ENCODE results near the gene ATG5.

Gene ATG5

DNA sequence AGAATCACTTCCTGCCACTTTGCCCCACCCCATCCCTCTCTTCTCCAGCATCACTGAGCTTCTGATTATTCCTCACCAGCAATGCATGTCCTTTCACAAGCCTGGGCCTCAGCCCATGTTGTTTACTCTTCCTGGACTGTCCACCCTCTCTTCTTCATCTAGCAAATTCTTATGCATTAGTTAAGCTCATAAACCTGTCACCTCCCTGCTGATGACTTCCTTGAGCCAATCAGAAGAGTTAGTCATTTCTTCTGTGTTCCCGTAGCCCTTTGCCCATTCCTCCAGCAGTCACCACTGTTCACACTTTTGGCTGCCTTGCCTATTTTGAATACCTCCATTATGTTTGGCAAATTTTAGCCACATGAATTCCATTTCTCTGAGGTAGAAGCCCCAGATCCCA, 30.8 kb upstream of the ATG5 start:
- Histone ChIP-seq H3K27ac (ENCODE audit: insufficient read depth, low read length, poor library complexity, severe bottlenecking) (no peak overlapping the region), H3K36me3 (ENCODE audit: control insufficient read depth, insufficient read depth, low read length) (no peaks in the 10 kb centered on the region), H3K4me3 (ENCODE audit: insufficient read depth, low read depth, low read length, poor library complexity, severe bottlenecking) (no peak overlapping the region), H3K27me3 (replicated peaks; ENCODE audit: control insufficient read depth, insufficient read depth, low read length, poor library complexity, severe bottlenecking) (peaks cover 6% of the 10 kb centered on the region), H3K9me3 (ENCODE audit: control insufficient read depth, low read length) (no peaks in the 10 kb centered on the region), H3K4me1 (ENCODE audit: control insufficient read depth, insufficient read depth, low read length, poor library complexity, severe bottlenecking) (peaks cover 11% of the 10 kb centered on the region)
- DNase-seq: no peak

DNA sequence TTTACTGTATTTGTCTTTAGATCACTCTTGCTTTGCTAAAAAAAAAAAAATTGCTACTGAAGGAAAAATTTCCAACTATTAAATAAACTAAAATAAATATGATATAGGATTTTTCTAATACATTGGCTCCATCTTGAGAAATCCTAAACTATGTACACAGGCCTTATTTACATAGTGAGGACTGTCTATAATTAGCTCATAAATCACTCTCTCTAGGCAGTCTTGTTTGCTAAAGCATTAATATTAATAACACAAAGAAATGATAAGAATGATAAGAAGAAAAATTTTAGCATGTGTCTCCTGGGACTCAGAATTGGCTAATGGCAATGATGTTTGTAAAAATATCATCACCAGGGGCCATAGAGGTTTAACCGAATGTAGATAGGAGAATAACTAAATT, 21.7 kb upstream of the ATG5 start:
- no peak overlapping the region for H3K4me3 ChIP-seq (ENCODE audit: insufficient read depth, low read depth, low read length, poor library complexity, severe bottlenecking)
- no peak overlapping the region for H3K27ac ChIP-seq (ENCODE audit: insufficient read depth, low read length, poor library complexity, severe bottlenecking)
- no peaks in the 10 kb centered on the region for H3K36me3 ChIP-seq (ENCODE audit: control insufficient read depth, insufficient read depth, low read length)

DNA sequence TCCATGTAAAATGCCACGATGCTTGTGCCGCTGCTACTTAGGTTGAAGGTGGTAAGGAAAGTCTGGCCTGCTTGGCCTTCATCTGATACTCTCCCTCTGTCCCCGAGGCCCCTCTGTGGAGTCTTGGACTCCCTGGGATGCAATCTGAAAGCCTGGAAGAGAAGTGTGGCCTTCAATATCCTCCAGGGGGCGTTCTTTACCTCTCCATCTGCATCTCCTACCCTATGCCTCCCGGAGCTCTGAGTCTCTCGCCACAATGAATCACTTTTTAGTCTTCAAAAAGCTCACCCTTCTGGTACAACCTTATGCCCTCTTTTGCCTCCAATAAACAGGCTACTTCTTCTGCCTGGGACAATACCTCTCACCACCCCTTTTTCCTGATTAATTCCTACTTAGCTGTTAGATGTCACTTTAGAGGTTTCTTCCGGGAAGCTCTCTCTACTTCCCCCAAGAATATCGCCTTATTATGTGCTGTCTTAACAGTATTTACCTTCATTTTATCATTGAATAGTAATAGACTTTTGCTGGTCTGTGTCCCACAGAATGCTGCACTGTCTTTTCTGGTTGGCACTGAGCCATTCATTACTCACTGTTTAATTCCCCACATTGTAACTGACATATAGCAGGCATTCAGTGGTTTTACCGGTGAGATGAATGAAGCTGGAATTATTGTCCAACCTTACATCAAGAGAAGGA, 13.9 kb upstream of the ATG5 start:
- no peak overlapping the region for H3K27ac ChIP-seq (ENCODE audit: insufficient read depth, low read length, poor library complexity, severe bottlenecking)

More for the DNA sequence above, 21.7 kb upstream of the ATG5 start:
- Histone ChIP-seq H3K9me3 (ENCODE audit: control insufficient read depth, low read length) (no peaks in the 10 kb centered on the region), H3K4me1 (ENCODE audit: control insufficient read depth, insufficient read depth, low read length, poor library complexity, severe bottlenecking) (no peaks in the 10 kb centered on the region), H3K27me3 (replicated peaks; ENCODE audit: control insufficient read depth, insufficient read depth, low read length, poor library complexity, severe bottlenecking) (no peaks in the 10 kb centered on the region)
- no peak for DNase-seq

DNA sequence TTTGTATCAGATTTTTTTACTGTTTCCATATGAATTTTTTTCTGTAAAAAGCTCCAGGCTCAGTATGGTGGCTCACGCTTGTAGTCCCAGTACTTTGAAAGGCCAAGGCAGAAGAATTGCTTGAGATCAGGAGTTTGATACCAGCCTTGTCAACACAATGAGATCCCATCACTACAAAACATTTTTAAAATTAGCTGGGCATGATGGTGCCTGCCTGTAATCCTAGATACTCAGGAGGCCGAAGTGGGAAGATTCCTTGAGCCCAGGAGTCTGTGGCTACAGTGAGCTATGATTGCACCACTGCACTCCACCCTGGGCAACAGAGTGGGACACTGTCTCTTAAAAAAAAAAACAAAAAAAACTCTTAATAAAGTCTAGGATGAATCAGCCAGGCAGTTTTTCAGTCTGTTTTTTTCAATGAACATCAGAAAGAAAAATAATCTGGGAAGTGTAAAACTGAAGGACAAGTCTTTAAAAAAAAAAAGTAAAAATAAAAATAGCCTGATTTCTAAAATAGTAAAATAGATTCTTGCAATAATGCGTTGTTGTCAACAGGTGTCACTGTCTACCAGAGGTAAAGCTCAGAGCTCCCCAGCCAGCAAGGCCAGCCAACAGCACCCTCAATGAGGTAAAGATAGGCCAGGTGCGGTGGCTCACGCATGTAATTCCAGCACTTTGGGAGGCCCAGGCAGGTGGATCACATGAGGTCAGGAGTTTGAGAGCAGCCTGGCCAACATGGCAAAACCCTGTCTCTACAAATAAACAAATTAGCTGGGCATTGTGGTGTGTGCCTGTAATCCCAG, 9.3 kb upstream of the ATG5 start:
- DNase-seq: peak; percentile 19 to 46 (median 22)
- no peak overlapping the region for H3K4me3 ChIP-seq (ENCODE audit: insufficient read depth, low read depth, low read length, poor library complexity, severe bottlenecking)
- H3K27me3 ChIP-seq (replicated peaks; ENCODE audit: control insufficient read depth, insufficient read depth, low read length, poor library complexity, severe bottlenecking): no peaks in the 10 kb centered on the region
- H3K9me3 ChIP-seq (ENCODE audit: control insufficient read depth, low read length): no peaks in the 10 kb centered on the region
- H3K36me3 ChIP-seq (ENCODE audit: control insufficient read depth, insufficient read depth, low read length): no peaks in the 10 kb centered on the region
- no peak overlapping the region for H3K27ac ChIP-seq (ENCODE audit: insufficient read depth, low read length, poor library complexity, severe bottlenecking)
- no peaks in the 10 kb centered on the region for H3K4me1 ChIP-seq (ENCODE audit: control insufficient read depth, insufficient read depth, low read length, poor library complexity, severe bottlenecking)

More for the DNA sequence above, 13.9 kb upstream of the ATG5 start:
- peak; percentile 10 to 25 (median 14) for DNase-seq
- Histone ChIP-seq H3K27me3 (replicated peaks; ENCODE audit: control insufficient read depth, insufficient read depth, low read length, poor library complexity, severe bottlenecking) (no peaks in the 10 kb centered on the region), H3K36me3 (ENCODE audit: control insufficient read depth, insufficient read depth, low read length) (no peaks in the 10 kb centered on the region), H3K9me3 (ENCODE audit: control insufficient read depth, low read length) (no peaks in the 10 kb centered on the region), H3K4me3 (ENCODE audit: insufficient read depth, low read depth, low read length, poor library complexity, severe bottlenecking) (no peak overlapping the region), H3K4me1 (ENCODE audit: control insufficient read depth, insufficient read depth, low read length, poor library complexity, severe bottlenecking) (no peaks in the 10 kb centered on the region)

DNA sequence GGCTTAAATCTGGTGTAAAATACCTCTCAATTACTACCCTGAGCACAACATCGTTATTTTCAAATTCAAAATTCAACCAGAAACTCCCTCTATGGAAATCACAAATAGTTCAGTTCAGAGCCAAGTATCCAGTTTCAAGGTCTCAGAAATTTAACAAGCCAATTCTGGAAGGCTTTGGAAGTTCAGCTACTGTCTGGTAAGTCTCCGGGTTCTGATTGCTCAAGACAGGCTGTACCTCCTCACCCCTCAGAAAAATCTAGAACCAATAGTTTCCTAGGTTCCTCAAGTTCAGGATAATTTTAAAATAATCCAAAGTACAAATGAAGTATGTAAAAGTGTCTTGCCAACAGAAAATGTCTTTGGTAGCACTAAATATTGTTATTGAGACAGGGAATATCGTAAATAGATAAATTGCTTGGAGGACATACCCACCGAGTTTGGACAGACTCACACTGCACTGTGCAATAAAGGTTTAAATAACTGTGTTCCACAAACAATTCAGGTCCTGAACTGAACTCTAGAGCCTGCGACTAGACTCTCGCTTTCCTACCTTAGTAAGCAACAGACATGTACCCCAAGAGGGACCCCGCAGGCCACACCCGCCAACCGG, 729 bp downstream of the ATG5 start:
- DNase-seq: no peak
- peak overlapping the region; percentile 93 for H3K4me3 ChIP-seq (ENCODE audit: insufficient read depth, low read depth, low read length, poor library complexity, severe bottlenecking)
- peaks cover 3% of the 10 kb centered on the region for H3K4me1 ChIP-seq (ENCODE audit: control insufficient read depth, insufficient read depth, low read length, poor library complexity, severe bottlenecking)
- peak overlapping the region; percentile 89 for H3K27ac ChIP-seq (ENCODE audit: insufficient read depth, low read length, poor library complexity, severe bottlenecking)
- H3K27me3 ChIP-seq (replicated peaks; ENCODE audit: control insufficient read depth, insufficient read depth, low read length, poor library complexity, severe bottlenecking): peaks cover 3% of the 10 kb centered on the region
- H3K9me3 ChIP-seq (ENCODE audit: control insufficient read depth, low read length): no peaks in the 10 kb centered on the region
- no peaks in the 10 kb centered on the region for H3K36me3 ChIP-seq (ENCODE audit: control insufficient read depth, insufficient read depth, low read length)

DNA sequence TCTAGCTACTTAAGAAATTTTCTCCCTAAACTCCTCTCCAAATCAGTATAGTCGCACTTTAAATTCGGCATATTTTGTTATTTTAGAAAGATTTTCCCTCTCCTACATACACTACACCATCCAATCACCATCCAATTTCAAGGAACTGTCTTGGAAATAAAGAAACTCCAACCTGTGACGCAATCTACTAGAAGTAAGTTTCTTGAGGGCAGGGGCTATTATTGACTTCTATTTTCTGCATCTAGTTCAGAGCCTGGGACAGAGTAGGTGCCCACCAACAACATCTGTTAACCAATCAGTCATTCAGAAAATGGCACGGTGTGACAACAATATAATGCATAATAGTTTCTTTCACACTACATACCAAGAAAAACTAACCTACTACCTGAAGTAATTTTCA, 3.6 kb downstream of the ATG5 start:
- H3K27ac ChIP-seq (ENCODE audit: insufficient read depth, low read length, poor library complexity, severe bottlenecking): no peak overlapping the region
- DNase-seq: no peak
- H3K4me3 ChIP-seq (ENCODE audit: insufficient read depth, low read depth, low read length, poor library complexity, severe bottlenecking): no peak overlapping the region
- H3K4me1 ChIP-seq (ENCODE audit: control insufficient read depth, insufficient read depth, low read length, poor library complexity, severe bottlenecking): peaks cover 3% of the 10 kb centered on the region
- H3K36me3 ChIP-seq (ENCODE audit: control insufficient read depth, insufficient read depth, low read length): no peaks in the 10 kb centered on the region
- no peaks in the 10 kb centered on the region for H3K27me3 ChIP-seq (replicated peaks; ENCODE audit: control insufficient read depth, insufficient read depth, low read length, poor library complexity, severe bottlenecking)
- H3K9me3 ChIP-seq (ENCODE audit: control insufficient read depth, low read length): no peaks in the 10 kb centered on the region

DNA sequence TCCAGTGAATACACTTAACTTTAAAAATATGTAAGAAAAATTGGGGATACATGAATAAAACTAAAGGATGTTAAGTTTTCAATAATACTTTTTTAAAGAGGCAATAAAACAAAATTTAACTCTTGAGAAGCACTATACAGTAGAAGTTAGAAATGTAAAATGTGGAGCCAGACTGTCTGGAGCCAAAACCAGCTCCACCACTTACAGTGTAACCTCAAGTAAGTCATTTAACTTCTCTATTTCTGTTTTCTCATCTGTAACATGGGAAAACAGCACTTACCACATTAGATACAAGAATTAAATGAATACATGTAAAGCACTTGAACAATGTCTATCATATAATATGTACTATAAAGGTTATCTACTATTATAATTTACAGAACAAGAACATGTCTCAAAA, 6.7 kb downstream of the ATG5 start:
- Histone ChIP-seq H3K27ac (ENCODE audit: insufficient read depth, low read length, poor library complexity, severe bottlenecking) (no peak overlapping the region), H3K9me3 (ENCODE audit: control insufficient read depth, low read length) (no peaks in the 10 kb centered on the region), H3K4me3 (ENCODE audit: insufficient read depth, low read depth, low read length, poor library complexity, severe bottlenecking) (no peak overlapping the region), H3K36me3 (ENCODE audit: control insufficient read depth, insufficient read depth, low read length) (no peaks in the 10 kb centered on the region), H3K27me3 (replicated peaks; ENCODE audit: control insufficient read depth, insufficient read depth, low read length, poor library complexity, severe bottlenecking) (no peaks in the 10 kb centered on the region), H3K4me1 (ENCODE audit: control insufficient read depth, insufficient read depth, low read length, poor library complexity, severe bottlenecking) (no peaks in the 10 kb centered on the region)
- DNase-seq: no peak

DNA sequence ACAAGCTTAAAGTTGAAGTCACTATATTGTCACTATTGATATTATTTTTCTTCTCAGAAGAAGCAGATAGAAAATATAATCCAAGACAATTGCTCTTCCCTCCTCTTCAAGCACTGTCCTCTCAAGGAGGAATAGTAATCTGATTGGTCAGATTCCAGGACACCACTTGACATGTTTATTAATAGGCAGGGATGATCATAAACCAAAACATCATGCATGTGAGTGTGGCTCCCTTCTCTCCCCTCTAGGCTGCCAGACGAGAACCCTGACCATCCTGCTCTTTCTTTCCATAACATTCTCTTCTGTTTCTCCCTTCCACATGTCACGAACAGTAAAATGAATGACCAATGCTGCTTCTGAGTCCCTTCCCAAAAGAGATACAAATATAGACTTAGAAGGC, 7.5 kb downstream of the ATG5 start:
- no peaks in the 10 kb centered on the region for H3K9me3 ChIP-seq (ENCODE audit: control insufficient read depth, low read length)
- no peak overlapping the region for H3K27ac ChIP-seq (ENCODE audit: insufficient read depth, low read length, poor library complexity, severe bottlenecking)
- H3K27me3 ChIP-seq (replicated peaks; ENCODE audit: control insufficient read depth, insufficient read depth, low read length, poor library complexity, severe bottlenecking): no peaks in the 10 kb centered on the region
- H3K36me3 ChIP-seq (ENCODE audit: control insufficient read depth, insufficient read depth, low read length): no peaks in the 10 kb centered on the region
- no peaks in the 10 kb centered on the region for H3K4me1 ChIP-seq (ENCODE audit: control insufficient read depth, insufficient read depth, low read length, poor library complexity, severe bottlenecking)
- H3K4me3 ChIP-seq (ENCODE audit: insufficient read depth, low read depth, low read length, poor library complexity, severe bottlenecking): no peak overlapping the region
- DNase-seq: no peak

DNA sequence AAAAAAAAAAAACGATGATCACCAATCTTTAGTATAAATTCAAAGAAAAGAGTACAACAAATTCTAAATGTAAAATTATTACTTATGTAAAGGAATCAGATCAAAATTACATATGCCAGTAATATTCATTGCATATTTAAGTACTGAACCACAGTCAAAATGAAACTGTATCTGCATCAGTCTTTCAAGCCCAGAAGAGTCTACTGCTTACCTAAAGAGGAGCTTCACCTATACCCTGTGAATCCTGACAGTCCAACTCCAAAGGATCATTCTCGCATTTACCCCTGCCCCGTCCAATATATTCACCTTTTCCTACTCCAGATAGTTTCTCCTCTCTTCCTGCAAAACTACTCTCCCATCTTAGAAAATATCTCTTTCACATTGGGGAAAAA, 9.2 kb downstream of the ATG5 start:
- Histone ChIP-seq H3K27me3 (replicated peaks; ENCODE audit: control insufficient read depth, insufficient read depth, low read length, poor library complexity, severe bottlenecking) (no peaks in the 10 kb centered on the region), H3K4me1 (ENCODE audit: control insufficient read depth, insufficient read depth, low read length, poor library complexity, severe bottlenecking) (no peaks in the 10 kb centered on the region), H3K9me3 (ENCODE audit: control insufficient read depth, low read length) (no peaks in the 10 kb centered on the region), H3K4me3 (ENCODE audit: insufficient read depth, low read depth, low read length, poor library complexity, severe bottlenecking) (no peak overlapping the region), H3K27ac (ENCODE audit: insufficient read depth, low read length, poor library complexity, severe bottlenecking) (no peak overlapping the region), H3K36me3 (ENCODE audit: control insufficient read depth, insufficient read depth, low read length) (no peaks in the 10 kb centered on the region)
- DNase-seq: no peak

DNA sequence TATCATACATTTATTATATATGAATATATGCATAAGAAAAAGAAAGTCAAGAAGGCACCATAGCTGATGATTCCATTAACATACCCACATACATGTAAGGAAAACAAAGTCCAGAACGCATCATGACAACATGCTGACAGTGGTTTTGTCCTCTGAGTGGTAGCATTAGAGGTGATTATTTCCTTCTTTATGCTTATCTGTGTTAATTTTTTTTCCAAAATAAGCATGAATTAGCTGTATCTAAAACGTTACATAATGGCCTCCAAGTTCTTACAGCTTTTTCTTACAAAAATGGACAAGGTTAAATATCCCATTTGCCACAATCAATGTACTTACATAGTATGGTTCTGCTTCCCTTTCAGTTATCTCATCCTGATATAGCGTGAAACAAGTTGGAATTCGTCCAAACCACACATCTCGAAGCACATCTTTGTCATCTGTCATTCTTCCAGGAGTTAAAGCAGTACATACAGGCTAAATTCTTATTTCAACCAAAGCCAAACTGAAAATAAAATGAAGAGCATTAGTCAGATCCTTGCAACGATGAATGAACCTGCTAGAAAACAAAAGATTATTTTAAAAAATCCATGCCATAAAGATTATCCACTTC, 9.7 kb downstream of the ATG5 start:
- no peak for DNase-seq
- no peak overlapping the region for H3K4me3 ChIP-seq (ENCODE audit: insufficient read depth, low read depth, low read length, poor library complexity, severe bottlenecking)
- H3K9me3 ChIP-seq (ENCODE audit: control insufficient read depth, low read length): no peaks in the 10 kb centered on the region
- H3K36me3 ChIP-seq (ENCODE audit: control insufficient read depth, insufficient read depth, low read length): no peaks in the 10 kb centered on the region
- H3K4me1 ChIP-seq (ENCODE audit: control insufficient read depth, insufficient read depth, low read length, poor library complexity, severe bottlenecking): no peaks in the 10 kb centered on the region
- no peak overlapping the region for H3K27ac ChIP-seq (ENCODE audit: insufficient read depth, low read length, poor library complexity, severe bottlenecking)
- H3K27me3 ChIP-seq (replicated peaks; ENCODE audit: control insufficient read depth, insufficient read depth, low read length, poor library complexity, severe bottlenecking): no peaks in the 10 kb centered on the region
